Prostate gland (tissue), 2 donors: ENCODE results near the gene PCDHA5. TPM values are rescaled to one million over a fixed set of nuclear protein-coding genes. Genes with fewer than 3 reads are reported as not detected.
"Not testable (repeated sequence)": the region's sequence is repeated elsewhere in the genome, so short reads cannot be mapped to it uniquely, and the experiment has no call there.

Experiments
- DNase-seq: peaks from one replicate; pipeline ENCODE4 v3.0.0-alpha.2; 2019; ENCODE audit warnings: low spot score
- H3K27ac ChIP-seq, 2 donors: fragments of 200-600 bp; sonication (generic); 2 replicates each; pipeline ENCODE4 v1.5.1; 2017 to 2019
- H3K27me3 ChIP-seq: fragments of 200-600 bp; sonication (generic); replicated peaks from 2 replicates; pipeline ENCODE4 v1.5.1; 2019; ENCODE audit not compliant: insufficient read depth
- H3K36me3 ChIP-seq, 2 donors: fragments of 200-600 bp; sonication (generic); 1 replicate in 1 of 2; 2 replicates in 1 of 2; pipeline versions ENCODE4 v1.5.1 to v1.8.1; 2017 to 2019
- H3K4me1 ChIP-seq: fragments of 200-600 bp; sonication (generic); replicated peaks from 2 replicates; pipeline ENCODE4 v1.5.1; 2019
- H3K4me3 ChIP-seq, 2 donors: fragments of 200-600 bp; sonication (generic); 2 replicates each; pipeline ENCODE4 v1.5.1; 2017 to 2019
- H3K9me3 ChIP-seq: fragments of 200-600 bp; sonication (generic); 2 replicates; pipeline ENCODE4 v1.5.1; 2017
- CTCF ChIP-seq, 4 experiments: fragments of 200-600 bp in 2 of 4; fragments of 450-650 bp in 2 of 4; sonication (generic) in 2 of 4; IDR thresholded peaks; 1 replicate in 3 of 4; 2 replicates in 1 of 4; pipeline ENCODE4 v1.5.1; 2016 to 2019; ENCODE audit warnings: antibody characterized with exemption in 4 of 4, mild to moderate bottlenecking in 2 of 4, moderate library complexity in 2 of 4
- POLR2A ChIP-seq: fragments of 450-650 bp; IDR thresholded peaks from one replicate; pipeline ENCODE4 v1.6.1; 2016; ENCODE audit warnings: antibody characterized with exemption, mild to moderate bottlenecking
- POLR2AphosphoS5 ChIP-seq: sonication (generic); formaldehyde crosslinking; IDR thresholded peaks from one replicate; pipeline ENCODE4 v1.6.1; 2017; ENCODE audit warnings: antibody characterized with exemption
- WGBS: methylation state at CpG from one replicate; pipeline ENCODE4 v1.1.5; 2018; 5-methylcytosine and 5-hydroxymethylcytosine counted together
- intact Hi-C: fragments of 100-400 bp; cut with DNase I; formaldehyde crosslinking; loops from one replicate; pipeline ENCODE4 v1.14.2; 2022
- total RNA-seq, 2 donors: library from RNA; depleted of rRNA; stranded (reverse); fragments of >200 nt; gene quantifications; one replicate each; pipeline ENCODE4 v1.1.0, GENCODE V29; 2016

The PCDHA5 gene
- total RNA-seq, 2 donors from 2014 or later = 0.14 TPM; not detected in 1

- Histone ChIP-seq H3K4me3 (no peak overlapping the region), H3K27ac (no peak overlapping the region), H3K4me1 (no peaks in the 10 kb centered on the region), H3K36me3 (no peaks in the 10 kb centered on the region), H3K9me3 (no peaks in the 10 kb centered on the region), H3K27me3 (peaks cover 3% of the 10 kb centered on the region)
- intact Hi-C loops = no loop called here
- TF ChIP-seq CTCF (IDR thresholded peaks at IDR 0.05) = no peak
- no peak for TF ChIP-seq POLR2AphosphoS5
- no peak for TF ChIP-seq POLR2A
- DNase-seq = no peak
- WGBS = 28% methylated on average over 2 of the region's 2 CpGs
Measured at GRCh38 chr5:140791089-140791488, 30.3 kb upstream of the PCDHA5 start.

GRCh38 chr5:140794595-140795258 is 26.7 kb upstream of the PCDHA5 start, which contains the start of gene PCDHA2:
TSS of gene PCDHA2 (plus strand) at chr5:140794852.
- H3K36me3 ChIP-seq = no peaks in the 10 kb centered on the region

GRCh38 chr5:140795259-140795641 is 26.2 kb upstream of the PCDHA5 start:
- no peaks in the 10 kb centered on the region for H3K27me3 ChIP-seq
- no peaks in the 10 kb centered on the region for H3K36me3 ChIP-seq
- DNase-seq = no peak
- H3K27ac ChIP-seq = no peak overlapping the region
- no peaks in the 10 kb centered on the region for H3K4me1 ChIP-seq
- TF ChIP-seq CTCF (IDR thresholded peaks at IDR 0.05) (no peak), POLR2AphosphoS5 (no peak), POLR2A (no peak)
- intact Hi-C loops = no loop called here
- 19% methylated on average over 15 of the region's 15 CpGs for WGBS
- no peak overlapping the region for H3K4me3 ChIP-seq
- H3K9me3 ChIP-seq = no peaks in the 10 kb centered on the region

More at GRCh38 chr5:140794595-140795258, 26.7 kb upstream of the PCDHA5 start, which contains the start of gene PCDHA2:
- 29% methylated on average over 27 of the region's 27 CpGs for WGBS
- Histone ChIP-seq H3K27ac (no peak within 1 kb of the TSS), H3K27me3 (no peaks in the 10 kb centered on the region), H3K4me1 (no peaks in the 10 kb centered on the region), H3K9me3 (no peaks in the 10 kb centered on the region), H3K4me3 (no peak within 1 kb of the TSS)
- DNase-seq = no peak
- intact Hi-C loops = no loop called here
- TF ChIP-seq POLR2A = no peak
- no peak for TF ChIP-seq CTCF (IDR thresholded peaks at IDR 0.05)

- H3K4me1 ChIP-seq, H3K9me3 ChIP-seq, H3K27me3 ChIP-seq, H3K36me3 ChIP-seq, intact Hi-C loops, H3K27ac ChIP-seq, DNase-seq, H3K4me3 ChIP-seq: not testable (repeated sequence)
- 53% methylated on average over 72 of the region's 72 CpGs for WGBS
Measured at GRCh38 chr5:140796072-140796717, 25.2 kb upstream of the PCDHA5 start.

- no peak for DNase-seq
- WGBS = 53% methylated on average over 38 of the region's 39 CpGs
Measured at GRCh38 chr5:140796718-140797095, 24.7 kb upstream of the PCDHA5 start.

More at GRCh38 chr5:140796718-140797095, 24.7 kb upstream of the PCDHA5 start:
- TF ChIP-seq CTCF (IDR thresholded peaks at IDR 0.05) (no peak), POLR2A (no peak), POLR2AphosphoS5 (no peak)
- H3K4me3 ChIP-seq = no peak overlapping the region
- H3K9me3 ChIP-seq = no peaks in the 10 kb centered on the region
- H3K36me3 ChIP-seq = no peaks in the 10 kb centered on the region
- intact Hi-C loops = no loop called here
- H3K27me3 ChIP-seq = peaks cover 4% of the 10 kb centered on the region
- H3K4me1 ChIP-seq = no peaks in the 10 kb centered on the region
- H3K27ac ChIP-seq = no peak overlapping the region
